HEK293 (cell line): ENCODE data around the gene HOTAIR.

Experiments used
- CTCF ChIA-PET: fragments of 350-600 bp; formaldehyde crosslinking; extraction: SDS; loops from one replicate; lab custom pipeline; 2021; ENCODE audit warnings: antibody characterized with exemption; lab: Yijun Ruan, JAX
- POLR2A ChIA-PET: fragments of 300-600 bp; formaldehyde crosslinking; extraction: SDS; loops from one replicate; lab custom pipeline; 2020; ENCODE audit warnings: antibody characterized with exemption, inconsistent platforms; lab: Yijun Ruan, JAX
- H3K27ac ChIP-seq: fragments of 200-500 bp; sonication (Bioruptor generic); 2 replicates; pipeline ENCODE4 v1.5.1; 2014; ENCODE audit warnings: low read depth, low read length, control low read depth, inconsistent platforms; ENCODE audit errors: extremely low read depth
- H3K36me3 ChIP-seq, 2 experiments: fragments of 200-500 bp in 1 of 2; sonication (Bioruptor generic) in 1 of 2; 1 replicate in 1 of 2; 2 replicates in 1 of 2; pipeline ENCODE4 v1.5.1; 2014 to 2017; ENCODE audit warnings: inconsistent platforms in 2 of 2, low read length in 2 of 2; ENCODE audit not compliant: control insufficient read depth in 2 of 2, insufficient read depth in 1 of 2
- H3K4me1 ChIP-seq: fragments of 200-500 bp; sonication (Bioruptor generic); 2 replicates; pipeline ENCODE4 v1.5.1; 2014; ENCODE audit warnings: mild to moderate bottlenecking, low read length, inconsistent platforms; ENCODE audit not compliant: control insufficient read depth, insufficient read depth
- H3K4me3 ChIP-seq: 2 replicates; pipeline ENCODE4 v1.5.1; 2011; ENCODE audit warnings: low read depth, mild to moderate bottlenecking, control low read depth, low read length, moderate library complexity
- H3K9me3 ChIP-seq: fragments of 200-500 bp; sonication (Bioruptor generic); 2 replicates; pipeline ENCODE4 v1.5.1; 2014; ENCODE audit warnings: low read depth, low read length, inconsistent platforms; ENCODE audit not compliant: control insufficient read depth, insufficient read depth
- BCL11A ChIP-seq: fragments of 450-650 bp; formaldehyde crosslinking; IDR thresholded peaks from 2 replicates; pipeline ENCODE4 v1.5.1; 2016; ENCODE audit warnings: low read depth, missing biosample characterization, missing genetic modification characterization
- HOXA7 ChIP-seq: sonication (generic); formaldehyde crosslinking; IDR thresholded peaks from 2 replicates; pipeline ENCODE4 v1.8.1; 2022; ENCODE audit warnings: missing genetic modification reagents, borderline replicate concordance
- INSM2 ChIP-seq: fragments of 450-650 bp; formaldehyde crosslinking; IDR thresholded peaks from 2 replicates; pipeline ENCODE4 v1.5.1; 2016; ENCODE audit warnings: missing biosample characterization, missing genetic modification characterization
- MYNN ChIP-seq: fragments of 450-650 bp; formaldehyde crosslinking; IDR thresholded peaks from 2 replicates; pipeline ENCODE4 v1.5.1; 2016; ENCODE audit warnings: missing biosample characterization, missing genetic modification characterization, borderline replicate concordance
- PATZ1 ChIP-seq: fragments of 450-650 bp; formaldehyde crosslinking; IDR thresholded peaks from 2 replicates; pipeline ENCODE4 v1.5.1; 2016; ENCODE audit warnings: missing biosample characterization, missing genetic modification characterization
- PRDM1 ChIP-seq: fragments of 450-650 bp; formaldehyde crosslinking; IDR thresholded peaks from 2 replicates; pipeline ENCODE4; 2016; ENCODE audit warnings: missing biosample characterization, missing genetic modification characterization
- REPIN1 ChIP-seq: fragments of 450-650 bp; formaldehyde crosslinking; IDR thresholded peaks from 2 replicates; pipeline ENCODE4 v1.5.1; 2017; ENCODE audit warnings: missing biosample characterization, missing genetic modification characterization, low read depth
- SCRT1 ChIP-seq: fragments of 450-650 bp; formaldehyde crosslinking; IDR thresholded peaks from 2 replicates; pipeline ENCODE4 v1.5.1; 2016; ENCODE audit warnings: missing biosample characterization, missing genetic modification characterization, borderline replicate concordance
- SETDB1 ChIP-seq: IDR thresholded peaks from one replicate; pipeline ENCODE4 v1.6.1; 2017; ENCODE audit warnings: mild to moderate bottlenecking, low read length, moderate library complexity, mixed read lengths; ENCODE audit not compliant: insufficient read length
- WT1 ChIP-seq: fragments of 450-650 bp; formaldehyde crosslinking; IDR thresholded peaks from 2 replicates; pipeline ENCODE4 v1.5.1; 2016; ENCODE audit warnings: missing biosample characterization, missing genetic modification characterization
- ZBTB48 ChIP-seq: fragments of 450-650 bp; formaldehyde crosslinking; IDR thresholded peaks from 2 replicates; pipeline ENCODE4 v1.5.1; 2016; ENCODE audit warnings: missing biosample characterization, missing genetic modification characterization
- ZNF214 ChIP-seq: fragments of 450-650 bp; formaldehyde crosslinking; IDR thresholded peaks from 2 replicates; pipeline ENCODE4 v1.5.1; 2017; ENCODE audit warnings: missing biosample characterization, mild to moderate bottlenecking, missing genetic modification characterization, borderline replicate concordance
- ZNF24 ChIP-seq: fragments of 450-650 bp; formaldehyde crosslinking; IDR thresholded peaks from 2 replicates; pipeline ENCODE4 v1.5.1; 2016; ENCODE audit warnings: missing biosample characterization, missing genetic modification characterization
- ZNF335 ChIP-seq: fragments of 450-650 bp; formaldehyde crosslinking; conservative IDR thresholded peaks from 2 replicates; pipeline ENCODE4 v1.5.1; 2016; ENCODE audit warnings: missing biosample characterization, missing genetic modification characterization
- ZNF394 ChIP-seq: fragments of 450-650 bp; formaldehyde crosslinking; IDR thresholded peaks from 2 replicates; pipeline ENCODE4 v1.5.1; 2016; ENCODE audit warnings: missing biosample characterization, missing genetic modification characterization, mild to moderate bottlenecking, moderate library complexity, borderline replicate concordance
- ZNF449 ChIP-seq: fragments of 450-650 bp; formaldehyde crosslinking; IDR thresholded peaks from 2 replicates; pipeline ENCODE4 v1.5.1; 2017; ENCODE audit warnings: missing biosample characterization, mild to moderate bottlenecking, missing genetic modification characterization, moderate library complexity
- ZNF600 ChIP-seq: fragments of 450-650 bp; formaldehyde crosslinking; IDR thresholded peaks from 2 replicates; pipeline ENCODE4 v1.5.1; 2016; ENCODE audit warnings: missing biosample characterization, missing genetic modification characterization
- ZNF639 ChIP-seq: fragments of 450-650 bp; formaldehyde crosslinking; IDR thresholded peaks from 2 replicates; pipeline ENCODE4 v1.5.1; 2016; ENCODE audit warnings: missing biosample characterization, missing genetic modification characterization
- ZNF654 ChIP-seq: fragments of 450-650 bp; formaldehyde crosslinking; IDR thresholded peaks from 2 replicates; pipeline ENCODE4 v1.5.1; 2016; ENCODE audit warnings: low read depth, missing biosample characterization, missing genetic modification characterization
- ZNF660 ChIP-seq: fragments of 450-650 bp; IDR thresholded peaks from 2 replicates; pipeline ENCODE4 v1.5.1; 2018; ENCODE audit warnings: missing biosample characterization, mild to moderate bottlenecking, missing genetic modification characterization
- ZNF830 ChIP-seq: fragments of 450-650 bp; IDR thresholded peaks from 2 replicates; pipeline ENCODE4 v1.5.0; 2018; ENCODE audit warnings: missing biosample characterization, missing genetic modification characterization, low read depth, mild to moderate bottlenecking, moderate library complexity
- ZSCAN23 ChIP-seq: fragments of 450-650 bp; formaldehyde crosslinking; IDR thresholded peaks from 2 replicates; pipeline ENCODE4 v1.5.1; 2016; ENCODE audit warnings: missing biosample characterization, missing genetic modification characterization

The HOTAIR gene

GRCh38 chr12:53972152-53972702 lies 2.5 kb downstream of the HOTAIR start:
- Histone ChIP-seq H3K9me3 (no peaks in the 10 kb centered on the region), H3K36me3 (no peaks in the 10 kb centered on the region), H3K4me1 (peaks cover 62% of the 10 kb centered on the region), H3K27ac (no peak overlapping the region; the same call in 1 of the 2 replicates), H3K4me3 (no peak overlapping the region)
- peak; percentile 88 for TF ChIP-seq ZNF600
- no peak for TF ChIP-seq MYNN (tag by site-specific recombination)
- TF ChIP-seq BCL11A: no peak
- no peak for TF ChIP-seq ZNF660
- peak; percentile 22; the same call in 1 of the 2 replicates for TF ChIP-seq ZNF449 (tag by site-specific recombination)
- TF ChIP-seq ZNF335 (tag by site-specific recombination): peak; percentile 34; the same call in 1 of the 2 replicates
- peak; percentile 51 for TF ChIP-seq PRDM1
- TF ChIP-seq ZSCAN23 (tag by site-specific recombination): no peak
- TF ChIP-seq HOXA7 (CRISPR knock-in tag): no peak
- no peak for TF ChIP-seq SCRT1
- no peak for TF ChIP-seq ZNF214 (tag by site-specific recombination)
- TF ChIP-seq ZBTB48 (tag by site-specific recombination): peak; percentile 70; the same call in 1 of the 2 replicates
- no peak for TF ChIP-seq INSM2 (tag by site-specific recombination)
- TF ChIP-seq PATZ1 (tag by site-specific recombination): no peak; the same call in 1 of the 2 replicates
- no peak for TF ChIP-seq ZNF654 (tag by site-specific recombination)
- TF ChIP-seq ZNF830: no peak
- TF ChIP-seq SETDB1: no peak
- no peak for TF ChIP-seq ZNF639 (tag by site-specific recombination)
- peak; percentile 55; the same call in 1 of the 2 replicates for TF ChIP-seq ZNF394 (tag by site-specific recombination)
- no peak for TF ChIP-seq ZNF24
- no peak for TF ChIP-seq REPIN1 (tag by site-specific recombination)
- peak; percentile 54; the same call in 1 of the 2 replicates for TF ChIP-seq WT1 (tag by site-specific recombination)
- ChIA-PET CTCF (interaction anchor here (0.6 to 1.5 kb wide), 3 partner anchors 13 to 363 kb away, joined by 3 to 6 read pairs (median 3); partner anchors contain the start of gene HOXC10), POLR2A (interaction anchor here (0.6 kb wide), 1 partner anchor 381 kb away, joined by 5 read pairs; no protein-coding TSS in a partner anchor)
